ENCODE measurements around the gene ARAP2. TPM values are rescaled to one million over a fixed set of nuclear protein-coding genes. Genes with fewer than 3 reads are reported as not detected.

ARAP2 gene
- total and polyA plus RNA-seq, 10 donors: 6.8 to 161 (median 69.6) TPM

DNA sequence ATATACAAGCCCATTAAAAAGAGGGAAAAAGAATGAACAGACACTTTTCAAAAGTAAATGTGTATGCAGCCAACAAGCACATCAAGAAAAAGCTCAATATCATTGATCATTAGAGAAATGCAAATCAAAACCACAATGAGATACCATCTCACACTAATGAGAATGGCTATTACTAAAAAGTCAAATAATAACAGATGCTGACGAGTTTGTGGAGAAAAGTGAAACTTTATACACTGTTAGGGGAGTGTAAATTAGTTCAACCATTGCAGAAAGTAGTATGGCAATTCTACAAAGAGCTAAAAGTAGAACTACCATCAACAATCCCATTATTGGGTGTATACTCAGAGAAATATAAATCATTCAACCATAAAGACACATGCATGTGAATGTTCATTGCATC is 203.0 kb downstream of the ARAP2 start:
- no peak overlapping the region for H3K4me3 ChIP-seq
- no peak overlapping the region for H3K27ac ChIP-seq
- H3K27me3 ChIP-seq (replicated peaks in 1 of 7): no peaks in the 10 kb centered on the region
- TF ChIP-seq POLR2AphosphoS5 (IDR thresholded peaks at IDR 0.05): no peak
- TF ChIP-seq, protein P1, sequence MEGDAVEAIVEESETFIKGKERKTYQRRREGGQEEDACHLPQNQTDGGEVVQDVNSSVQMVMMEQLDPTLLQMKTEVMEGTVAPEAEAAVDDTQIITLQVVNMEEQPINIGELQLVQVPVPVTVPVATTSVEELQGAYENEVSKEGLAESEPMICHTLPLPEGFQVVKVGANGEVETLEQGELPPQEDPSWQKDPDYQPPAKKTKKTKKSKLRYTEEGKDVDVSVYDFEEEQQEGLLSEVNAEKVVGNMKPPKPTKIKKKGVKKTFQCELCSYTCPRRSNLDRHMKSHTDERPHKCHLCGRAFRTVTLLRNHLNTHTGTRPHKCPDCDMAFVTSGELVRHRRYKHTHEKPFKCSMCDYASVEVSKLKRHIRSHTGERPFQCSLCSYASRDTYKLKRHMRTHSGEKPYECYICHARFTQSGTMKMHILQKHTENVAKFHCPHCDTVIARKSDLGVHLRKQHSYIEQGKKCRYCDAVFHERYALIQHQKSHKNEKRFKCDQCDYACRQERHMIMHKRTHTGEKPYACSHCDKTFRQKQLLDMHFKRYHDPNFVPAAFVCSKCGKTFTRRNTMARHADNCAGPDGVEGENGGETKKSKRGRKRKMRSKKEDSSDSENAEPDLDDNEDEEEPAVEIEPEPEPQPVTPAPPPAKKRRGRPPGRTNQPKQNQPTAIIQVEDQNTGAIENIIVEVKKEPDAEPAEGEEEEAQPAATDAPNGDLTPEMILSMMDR (IDR thresholded peaks at IDR 0.05 in 8 of 11, conservative IDR thresholded peaks at IDR 0.05 in 3 of 11): no peak
- no peak for TF ChIP-seq POLR2A (IDR thresholded peaks at IDR 0.05)
- H3K36me3 ChIP-seq: no peaks in the 10 kb centered on the region
- no peak for DNase-seq
- no peaks in the 10 kb centered on the region for H3K4me1 ChIP-seq
- WGBS, 5 donors: 23 to 66% (median 52%) methylated on average over 1 of the region's 1 CpG
- H3K9me3 ChIP-seq: no peaks in the 10 kb centered on the region
- intact Hi-C loops (cut with DNase I; ENCODE audit: low total_unique reads): no loop called here

DNA sequence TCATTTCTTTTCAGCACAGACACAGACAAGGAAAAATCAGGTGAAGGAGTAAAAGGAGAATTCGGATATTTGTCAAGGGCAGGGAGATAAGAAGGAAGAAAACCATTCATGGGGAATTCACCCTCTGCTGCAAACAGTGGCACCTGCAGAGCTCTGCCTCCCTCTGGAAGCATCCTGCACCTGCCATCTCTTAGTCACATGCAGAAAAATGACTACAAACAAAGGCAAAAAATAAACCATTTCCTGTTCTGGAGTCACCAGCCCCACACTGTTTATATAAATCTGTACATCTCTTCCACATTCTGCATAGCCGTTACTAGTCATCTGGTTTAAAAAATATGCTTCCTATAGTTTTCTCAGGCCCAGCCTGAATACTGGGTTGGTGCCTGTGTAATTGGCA is 205.3 kb downstream of the ARAP2 start:
- 51 to 72% (median 63%) methylated on average over 2 of the region's 2 CpGs for WGBS, 5 donors
- Histone ChIP-seq H3K27ac (no peak overlapping the region), H3K4me3 (no peak overlapping the region), H3K9me3 (peaks cover 0 to 13% (median 0%) of the 10 kb centered on the region in 8 donors), H3K27me3 (replicated peaks in 1 of 7) (no peaks in the 10 kb centered on the region), H3K4me1 (no peaks in the 10 kb centered on the region), H3K36me3 (no peaks in the 10 kb centered on the region)
- intact Hi-C loops (cut with DNase I; ENCODE audit: low total_unique reads): no loop called here
- TF ChIP-seq POLR2AphosphoS5 (IDR thresholded peaks at IDR 0.05): no peak
- TF ChIP-seq, protein P1 (IDR thresholded peaks at IDR 0.05 in 8 of 11, conservative IDR thresholded peaks at IDR 0.05 in 3 of 11): no peak
- no peak for DNase-seq

DNA sequence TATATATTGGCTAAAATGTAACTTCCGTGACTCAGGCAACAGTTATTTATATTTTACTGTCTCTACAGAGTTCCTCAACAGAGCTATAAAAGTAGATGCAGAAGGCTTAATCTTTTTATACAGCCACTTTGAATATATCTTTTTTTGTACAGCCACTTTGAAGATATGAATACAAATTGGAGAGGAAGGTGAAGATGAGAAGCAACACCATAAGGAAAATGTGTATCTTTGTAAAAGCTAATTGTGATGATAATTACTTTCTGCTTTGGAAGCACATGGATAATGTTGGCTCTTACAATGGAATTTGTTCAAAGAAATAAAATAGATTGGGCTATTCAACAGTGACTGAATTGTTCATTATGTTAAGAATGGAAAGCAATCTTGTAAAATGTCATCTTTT is 205.8 kb downstream of the ARAP2 start:
- intact Hi-C loops (cut with DNase I; ENCODE audit: low total_unique reads): no loop called here
- 85 to 100% (median 94%) methylated on average over 1 of the region's 1 CpG for WGBS, 5 donors
- Histone ChIP-seq H3K27me3 (replicated peaks in 1 of 7) (no peaks in the 10 kb centered on the region), H3K4me1 (no peaks in the 10 kb centered on the region), H3K4me3 (no peak overlapping the region), H3K27ac (no peak overlapping the region), H3K36me3 (no peaks in the 10 kb centered on the region), H3K9me3 (peaks cover 0 to 13% (median 0%) of the 10 kb centered on the region in 8 donors)
- DNase-seq: no peak
- TF ChIP-seq POLR2AphosphoS5 (IDR thresholded peaks at IDR 0.05) (no peak), POLR2A (IDR thresholded peaks at IDR 0.05) (no peak)
- TF ChIP-seq, protein P1 (IDR thresholded peaks at IDR 0.05 in 8 of 11, conservative IDR thresholded peaks at IDR 0.05 in 3 of 11): no peak

DNA sequence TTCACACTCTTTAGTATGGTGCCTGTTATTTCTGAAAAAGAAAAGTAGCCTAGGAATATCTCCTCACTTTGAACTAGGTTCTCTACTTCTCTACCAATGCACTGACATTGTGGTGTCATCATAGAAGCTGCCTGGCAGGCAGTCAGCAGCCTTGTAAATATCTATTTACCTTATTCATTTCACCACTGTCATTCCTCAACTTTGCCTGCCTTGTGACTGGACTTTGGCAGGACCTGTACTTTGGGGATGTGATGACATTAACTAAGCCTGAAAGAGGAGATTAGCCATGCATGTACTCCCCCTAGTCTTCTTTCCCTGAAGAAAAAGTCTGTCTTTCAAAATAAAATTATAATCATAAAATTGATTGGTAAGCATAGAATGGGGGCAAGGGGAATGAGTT is 207.2 kb downstream of the ARAP2 start:
- Histone ChIP-seq H3K9me3 (peaks cover 0 to 19% (median 2%) of the 10 kb centered on the region in 8 donors), H3K4me1 (no peaks in the 10 kb centered on the region), H3K4me3 (no peak overlapping the region), H3K36me3 (no peaks in the 10 kb centered on the region), H3K27me3 (replicated peaks in 1 of 7) (no peaks in the 10 kb centered on the region), H3K27ac (no peak overlapping the region)
- TF ChIP-seq, protein P1 (IDR thresholded peaks at IDR 0.05 in 8 of 11, conservative IDR thresholded peaks at IDR 0.05 in 3 of 11): no peak
- TF ChIP-seq POLR2AphosphoS5 (IDR thresholded peaks at IDR 0.05) (no peak), POLR2A (IDR thresholded peaks at IDR 0.05) (no peak)
- no peak for DNase-seq
- intact Hi-C loops (cut with DNase I; ENCODE audit: low total_unique reads): no loop called here

Measured in spleen (tissue), 11 donors.